Fibroblast of lung (primary cell): ENCODE measurements around the gene DMBT1. TPM values are rescaled to one million over a fixed set of nuclear protein-coding genes. Genes with fewer than 3 reads are reported as not detected.

Experiments used
- DNase-seq, 2 donors: peaks; one replicate each; pipeline versions ENCODE4 v3.0.0 to v3.0.0-alpha.2; 2010; ENCODE audit warnings: low read depth in 2 of 2
- H2AFZ ChIP-seq: 2 replicates; pipeline ENCODE4 v1.5.1; 2012; ENCODE audit warnings: low read length, control low read depth, inconsistent platforms
- H3K27ac ChIP-seq: 2 replicates; pipeline ENCODE4 v1.5.1; 2011; ENCODE audit warnings: low read length, control low read depth; ENCODE audit not compliant: insufficient read depth
- H3K27me3 ChIP-seq: 2 replicates; pipeline ENCODE4 v1.5.1; 2011; ENCODE audit warnings: mild to moderate bottlenecking, low read length; ENCODE audit not compliant: control insufficient read depth, insufficient read depth
- H3K36me3 ChIP-seq: 2 replicates; pipeline ENCODE4 v1.5.1; 2011; ENCODE audit warnings: low read length; ENCODE audit not compliant: control insufficient read depth, insufficient read depth
- H3K4me1 ChIP-seq: 2 replicates; pipeline ENCODE4 v1.5.1; 2011; ENCODE audit warnings: low read length; ENCODE audit not compliant: control insufficient read depth, insufficient read depth; ENCODE audit errors: extremely low read depth
- H3K4me2 ChIP-seq: 2 replicates; pipeline ENCODE4 v1.5.1; 2011; ENCODE audit warnings: low read length, control low read depth; ENCODE audit not compliant: insufficient read depth; ENCODE audit errors: extremely low read depth
- H3K4me3 ChIP-seq, 4 experiments: fragments of 200-600 bp in 1 of 4; sonication (generic) in 1 of 4; replicated peaks in 1 of 4; 2 replicates each; pipeline ENCODE4 v1.5.1; 2011 to 2016; ENCODE audit warnings: low read length in 4 of 4, low read depth in 3 of 4, mild to moderate bottlenecking in 3 of 4, control low read depth in 2 of 4, inconsistent platforms in 1 of 4, mixed read lengths in 1 of 4; ENCODE audit not compliant: insufficient read depth in 1 of 4; ENCODE audit errors: control extremely low read depth in 1 of 4
- H3K79me2 ChIP-seq: 2 replicates; pipeline ENCODE4 v1.5.1; 2012; ENCODE audit warnings: mild to moderate bottlenecking, low read length, inconsistent platforms; ENCODE audit not compliant: control insufficient read depth, insufficient read depth
- H3K9ac ChIP-seq: 2 replicates; pipeline ENCODE4 v1.5.1; 2011; ENCODE audit warnings: mild to moderate bottlenecking, low read length, control low read depth; ENCODE audit not compliant: insufficient read depth
- H3K9me3 ChIP-seq: 2 replicates; pipeline ENCODE4 v1.5.1; 2012; ENCODE audit warnings: low read depth, low read length; ENCODE audit not compliant: control insufficient read depth, insufficient read depth
- H4K20me1 ChIP-seq: 2 replicates; pipeline ENCODE4 v1.5.1; 2011; ENCODE audit warnings: low read length; ENCODE audit not compliant: control insufficient read depth, insufficient read depth; ENCODE audit errors: extremely low read depth
- CTCF ChIP-seq, 2 donors: IDR thresholded peaks in 1 of 2; conservative IDR thresholded peaks in 1 of 2; 1 replicate in 1 of 2; 2 replicates in 1 of 2; pipeline ENCODE4 v1.5.1; 2011 to 2012; ENCODE audit warnings: low read length in 2 of 2, control low read depth in 1 of 2, inconsistent platforms in 1 of 2, low read depth in 1 of 2, mild to moderate bottlenecking in 1 of 2
- EZH2 ChIP-seq: IDR thresholded peaks from 2 replicates; pipeline ENCODE4 v1.5.1; 2012; ENCODE audit warnings: low read length, control low read depth, mild to moderate bottlenecking; ENCODE audit errors: missing control alignments
- polyA plus RNA-seq, 2 donors: library from polyadenylated mRNA; depleted of rRNA in 1 of 2; stranded (reverse) in 1 of 2; unstranded in 1 of 2; fragments of >200 nt; gene quantifications; 2 replicates each; pipeline ENCODE4 v1.2.1, GENCODE V29; 2011 to 2012; ENCODE audit warnings: missing spikeins in 1 of 2
- total RNA-seq: library from RNA; depleted of rRNA; stranded (reverse); fragments of >200 nt; gene quantifications from 2 replicates; pipeline ENCODE4 v1.2.1, GENCODE V29; 2014

Gene DMBT1
- total and polyA plus RNA-seq, 2 donors (not counting 1 experiment from before 2014, with no cell fraction given), result under 0.01 TPM; not detected in 1

- H3K27ac ChIP-seq, result no peak overlapping the region
- DNase-seq, result no peak
- no peak overlapping the region for H3K9ac ChIP-seq
- peaks cover 5% of the 10 kb centered on the region for H3K4me1 ChIP-seq
- no peak overlapping the region for H2AFZ ChIP-seq
- H3K27me3 ChIP-seq, result no peaks in the 10 kb centered on the region
- TF ChIP-seq EZH2 (no peak), CTCF (conservative IDR thresholded peaks at IDR 0.05 in 1 of 2, IDR thresholded peaks at IDR 0.05 in 1 of 2; ENCODE audit: low read depth in 1 of 2, low read length in 2 of 2) (no peak)
- no peaks in the 10 kb centered on the region for H3K9me3 ChIP-seq
- H3K79me2 ChIP-seq, result no peaks in the 10 kb centered on the region
- H3K4me2 ChIP-seq, result no peak overlapping the region
- peaks cover 2% of the 10 kb centered on the region for H3K36me3 ChIP-seq
- no peak overlapping the region for H3K4me3 ChIP-seq
- H4K20me1 ChIP-seq, result no peaks in the 10 kb centered on the region
Measured at GRCh38 chr10:122516734-122517133, 43.8 kb upstream of the DMBT1 start.

GRCh38 chr10:122519144-122519543, 41.4 kb upstream of the DMBT1 start:
- no peak overlapping the region for H2AFZ ChIP-seq
- H3K4me1 ChIP-seq, result peaks cover 5% of the 10 kb centered on the region
- no peak overlapping the region for H3K27ac ChIP-seq
- no peaks in the 10 kb centered on the region for H4K20me1 ChIP-seq
- no peak for DNase-seq
- no peak overlapping the region for H3K9ac ChIP-seq
- no peak overlapping the region for H3K4me3 ChIP-seq
- H3K79me2 ChIP-seq, result no peaks in the 10 kb centered on the region
- H3K36me3 ChIP-seq, result no peaks in the 10 kb centered on the region
- no peaks in the 10 kb centered on the region for H3K9me3 ChIP-seq
- no peaks in the 10 kb centered on the region for H3K27me3 ChIP-seq
- TF ChIP-seq CTCF (conservative IDR thresholded peaks at IDR 0.05 in 1 of 2, IDR thresholded peaks at IDR 0.05 in 1 of 2; ENCODE audit: low read depth in 1 of 2, low read length in 2 of 2) (no peak), EZH2 (no peak)
- H3K4me2 ChIP-seq, result no peak overlapping the region

GRCh38 chr10:122519873-122520272, 40.7 kb upstream of the DMBT1 start:
- Histone ChIP-seq H2AFZ (no peak overlapping the region), H3K9ac (no peak overlapping the region), H3K27ac (no peak overlapping the region), H3K79me2 (no peaks in the 10 kb centered on the region), H3K9me3 (no peaks in the 10 kb centered on the region), H3K4me2 (no peak overlapping the region), H3K36me3 (no peaks in the 10 kb centered on the region), H4K20me1 (no peaks in the 10 kb centered on the region), H3K4me1 (peaks cover 2% of the 10 kb centered on the region), H3K27me3 (no peaks in the 10 kb centered on the region), H3K4me3 (no peak overlapping the region)
- TF ChIP-seq CTCF (conservative IDR thresholded peaks at IDR 0.05 in 1 of 2, IDR thresholded peaks at IDR 0.05 in 1 of 2; ENCODE audit: low read depth in 1 of 2, low read length in 2 of 2) (no peak), EZH2 (no peak)
- no peak for DNase-seq
